IMR-90 (cell line): Measurements from ENCODE around the gene TBX10.

ENCODE experiments used
- CEBPB ChIP-seq: IDR thresholded peaks from 2 replicates; pipeline ENCODE4 v1.6.1; 2012; ENCODE audit warnings: low read depth, low read length, improper control_type of control experiment
- CHD1 ChIP-seq: IDR thresholded peaks from 2 replicates; pipeline ENCODE4 v1.6.1; 2012; ENCODE audit warnings: low read depth, low read length, improper control_type of control experiment
- ELK1 ChIP-seq: fragments of 150-350 bp; IDR thresholded peaks from 2 replicates; pipeline ENCODE4 v1.6.1; 2016; ENCODE audit warnings: low read depth, mild to moderate bottlenecking, low read length, moderate library complexity, borderline replicate concordance
- MAFK ChIP-seq: IDR thresholded peaks from 2 replicates; pipeline ENCODE4 v1.6.1; 2012; ENCODE audit warnings: low read depth, low read length, improper control_type of control experiment
- MAZ ChIP-seq: IDR thresholded peaks from 2 replicates; pipeline ENCODE4 v1.6.1; 2012; ENCODE audit warnings: low read depth, mild to moderate bottlenecking, low read length, improper control_type of control experiment, moderate library complexity, borderline replicate concordance
- NFE2L2 ChIP-seq: fragments of 150-350 bp; IDR thresholded peaks from 2 replicates; pipeline ENCODE4 v1.6.1; 2016; ENCODE audit warnings: low read depth, mild to moderate bottlenecking, low read length
- POLR2A ChIP-seq: IDR thresholded peaks from 2 replicates; pipeline ENCODE4 v1.6.1; 2012; ENCODE audit warnings: mild to moderate bottlenecking, low read depth, low read length
- RAD21 ChIP-seq: IDR thresholded peaks from 2 replicates; pipeline ENCODE4 v1.6.1; 2012; ENCODE audit warnings: low read length, improper control_type of control experiment
- RCOR1 ChIP-seq: IDR thresholded peaks from 2 replicates; pipeline ENCODE4 v1.6.1; 2012; ENCODE audit warnings: mild to moderate bottlenecking, low read length, improper control_type of control experiment; ENCODE audit not compliant: insufficient replicate concordance
- RFX5 ChIP-seq: IDR thresholded peaks from 2 replicates; pipeline ENCODE4 v1.8.0; 2012; ENCODE audit warnings: low read depth, mild to moderate bottlenecking, low read length, moderate library complexity
- SMC3 ChIP-seq: fragments of 150-350 bp; IDR thresholded peaks from 2 replicates; pipeline ENCODE4 v1.6.1; 2016; ENCODE audit warnings: low read depth, mild to moderate bottlenecking, antibody characterized with exemption, low read length, moderate library complexity
- TF ChIP-seq, protein P1 (sequence below): conservative IDR thresholded peaks from 2 replicates; pipeline ENCODE4 v1.5.1; 2012; ENCODE audit warnings: mild to moderate bottlenecking, low read depth, low read length, improper control_type of control experiment
- TF ChIP-seq, protein P2 (sequence below): fragments of 150-350 bp; IDR thresholded peaks from 2 replicates; pipeline ENCODE4 v1.6.1; 2017; ENCODE audit warnings: mild to moderate bottlenecking, antibody characterized with exemption, low read length, low read depth

- TF ChIP-seq, protein P1, sequence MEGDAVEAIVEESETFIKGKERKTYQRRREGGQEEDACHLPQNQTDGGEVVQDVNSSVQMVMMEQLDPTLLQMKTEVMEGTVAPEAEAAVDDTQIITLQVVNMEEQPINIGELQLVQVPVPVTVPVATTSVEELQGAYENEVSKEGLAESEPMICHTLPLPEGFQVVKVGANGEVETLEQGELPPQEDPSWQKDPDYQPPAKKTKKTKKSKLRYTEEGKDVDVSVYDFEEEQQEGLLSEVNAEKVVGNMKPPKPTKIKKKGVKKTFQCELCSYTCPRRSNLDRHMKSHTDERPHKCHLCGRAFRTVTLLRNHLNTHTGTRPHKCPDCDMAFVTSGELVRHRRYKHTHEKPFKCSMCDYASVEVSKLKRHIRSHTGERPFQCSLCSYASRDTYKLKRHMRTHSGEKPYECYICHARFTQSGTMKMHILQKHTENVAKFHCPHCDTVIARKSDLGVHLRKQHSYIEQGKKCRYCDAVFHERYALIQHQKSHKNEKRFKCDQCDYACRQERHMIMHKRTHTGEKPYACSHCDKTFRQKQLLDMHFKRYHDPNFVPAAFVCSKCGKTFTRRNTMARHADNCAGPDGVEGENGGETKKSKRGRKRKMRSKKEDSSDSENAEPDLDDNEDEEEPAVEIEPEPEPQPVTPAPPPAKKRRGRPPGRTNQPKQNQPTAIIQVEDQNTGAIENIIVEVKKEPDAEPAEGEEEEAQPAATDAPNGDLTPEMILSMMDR, result no peak
- TF ChIP-seq CEBPB, result no peak
- no peak for TF ChIP-seq SMC3
- no peak for TF ChIP-seq NFE2L2
- no peak for TF ChIP-seq POLR2A
- no peak for TF ChIP-seq CHD1
- TF ChIP-seq RAD21, result no peak
- TF ChIP-seq MAZ, result no peak
- no peak for TF ChIP-seq ELK1
- TF ChIP-seq RCOR1, result no peak
- TF ChIP-seq, protein P2, sequence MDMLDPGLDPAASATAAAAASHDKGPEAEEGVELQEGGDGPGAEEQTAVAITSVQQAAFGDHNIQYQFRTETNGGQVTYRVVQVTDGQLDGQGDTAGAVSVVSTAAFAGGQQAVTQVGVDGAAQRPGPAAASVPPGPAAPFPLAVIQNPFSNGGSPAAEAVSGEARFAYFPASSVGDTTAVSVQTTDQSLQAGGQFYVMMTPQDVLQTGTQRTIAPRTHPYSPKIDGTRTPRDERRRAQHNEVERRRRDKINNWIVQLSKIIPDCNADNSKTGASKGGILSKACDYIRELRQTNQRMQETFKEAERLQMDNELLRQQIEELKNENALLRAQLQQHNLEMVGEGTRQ, result no peak
- TF ChIP-seq RFX5, result no peak
- TF ChIP-seq MAFK, result no peak
These were observed 51.4 kb downstream of the TBX10 start for GRCh38 chr11:67588136-67588503.
